PFSK-1 (cell line): ENCODE measurements around the gene NAA11. TPM values are rescaled to one million over a fixed set of nuclear protein-coding genes. Genes with fewer than 3 reads are reported as not detected.

Experiments
- FOXP2 ChIP-seq: optimal IDR thresholded peaks from 2 replicates; pipeline ENCODE3; 2011; ENCODE audit warnings: borderline replicate concordance, control low read depth, inconsistent platforms; ENCODE audit not compliant: insufficient read depth; ENCODE audit errors: extremely low read length, extremely low read depth
- POLR2AphosphoS5 ChIP-seq: IDR thresholded peaks from 2 replicates; pipeline ENCODE4 v1.6.1; 2012; ENCODE audit warnings: low read depth, mild to moderate bottlenecking, control low read depth, low read length, moderate library complexity
- REST ChIP-seq, 2 experiments: IDR thresholded peaks; 2 replicates each; pipeline versions ENCODE4 v1.6.1 to v1.8.0; 2011 to 2012; ENCODE audit warnings: low read depth in 2 of 2, low read length in 2 of 2, control low read depth in 1 of 2, inconsistent platforms in 1 of 2, mild to moderate bottlenecking in 1 of 2, moderate library complexity in 1 of 2; ENCODE audit not compliant: insufficient read depth in 1 of 2
- SIN3A ChIP-seq: IDR thresholded peaks from 2 replicates; pipeline ENCODE4 v1.6.1; 2012; ENCODE audit warnings: mild to moderate bottlenecking, low read length, moderate library complexity, borderline replicate concordance; ENCODE audit not compliant: insufficient read depth
- TAF1 ChIP-seq: IDR thresholded peaks from 2 replicates; pipeline ENCODE4 v1.6.1; 2012; ENCODE audit warnings: low read length, control low read depth, borderline replicate concordance; ENCODE audit not compliant: insufficient read depth
- polyA plus RNA-seq: library from polyadenylated mRNA; unstranded; fragments of >200 nt; gene quantifications from one replicate; pipeline ENCODE4 v1.2.1, GENCODE V29; 2012; ENCODE audit warnings: low read depth, missing spikeins; ENCODE audit not compliant: insufficient read length

The NAA11 gene
- polyA plus RNA-seq: not detected

GRCh38 chr4:79325864-79326328, at the start of gene NAA11:
NAA11 (minus strand) TSS chr4:79326061; CDS start chr4:79325877, 184 bp downstream.
- TF ChIP-seq POLR2AphosphoS5 (no peak), SIN3A (no peak), REST (IDR thresholded peaks at IDR 0.05; ENCODE audit: insufficient read depth in 1 of 2, low read depth in 2 of 2, low read length in 2 of 2) (no peak), TAF1 (no peak), FOXP2 (no peak)

GRCh38 chr4:79370026-79370425, 44.2 kb upstream of the NAA11 start:
- no peak for TF ChIP-seq FOXP2
- no peak for TF ChIP-seq REST (IDR thresholded peaks at IDR 0.05; ENCODE audit: insufficient read depth in 1 of 2, low read depth in 2 of 2, low read length in 2 of 2)
- no peak for TF ChIP-seq TAF1
- TF ChIP-seq SIN3A: no peak
- TF ChIP-seq POLR2AphosphoS5: no peak

GRCh38 chr4:79367096-79367495, 41.2 kb upstream of the NAA11 start:
- no peak for TF ChIP-seq POLR2AphosphoS5
- no peak for TF ChIP-seq TAF1
- no peak for TF ChIP-seq SIN3A
- no peak for TF ChIP-seq FOXP2
- no peak for TF ChIP-seq REST (IDR thresholded peaks at IDR 0.05; ENCODE audit: insufficient read depth in 1 of 2, low read depth in 2 of 2, low read length in 2 of 2)

- no peak for TF ChIP-seq TAF1
- no peak for TF ChIP-seq REST (IDR thresholded peaks at IDR 0.05; ENCODE audit: insufficient read depth in 1 of 2, low read depth in 2 of 2, low read length in 2 of 2)
- no peak for TF ChIP-seq SIN3A
- TF ChIP-seq POLR2AphosphoS5: no peak
- TF ChIP-seq FOXP2: no peak
Observed at GRCh38 chr4:79366422-79366821, 40.6 kb upstream of the NAA11 start.

- TF ChIP-seq TAF1: no peak
Observed at GRCh38 chr4:79364061-79364460, 38.2 kb upstream of the NAA11 start.
